Smooth muscle cell (in vitro differentiated cells): ENCODE data around the gene MR1. TPM values are rescaled to one million over a fixed set of nuclear protein-coding genes. Genes with fewer than 3 reads are reported as not detected.

Experiments used
- DNase-seq: peaks from one replicate; lab custom pipeline; 2025; ENCODE audit not compliant: unreplicated experiment; lab: John Stamatoyannopoulos, UW
- H2AFZ ChIP-seq: fragments of 200-600 bp; sonication (generic); 2 replicates; pipeline ENCODE4 v1.6.0; 2016; ENCODE audit warnings: antibody characterized with exemption, low read depth, mild to moderate bottlenecking
- H3F3A ChIP-seq: fragments of 200-600 bp; sonication (generic); 2 replicates; pipeline ENCODE4 v1.6.0; 2017; ENCODE audit warnings: antibody characterized with exemption, low read depth
- H3K27ac ChIP-seq: fragments of 200-600 bp; sonication (generic); 2 replicates; pipeline ENCODE4 v1.5.1; 2016; ENCODE audit warnings: low read depth, mild to moderate bottlenecking
- H3K27me3 ChIP-seq: fragments of 200-600 bp; sonication (generic); 2 replicates; pipeline ENCODE4 v1.6.1; 2016; ENCODE audit warnings: low read depth, mild to moderate bottlenecking
- H3K36me3 ChIP-seq: fragments of 200-600 bp; sonication (generic); 2 replicates; pipeline ENCODE4 v1.5.1; 2016; ENCODE audit warnings: low read depth
- H3K4me1 ChIP-seq: fragments of 200-600 bp; sonication (generic); 2 replicates; pipeline ENCODE4 v1.5.1; 2016; ENCODE audit warnings: low read depth
- H3K4me2 ChIP-seq: fragments of 200-600 bp; sonication (generic); 2 replicates; pipeline ENCODE4 v1.6.0; 2016; ENCODE audit warnings: mild to moderate bottlenecking
- H3K4me3 ChIP-seq: fragments of 200-600 bp; sonication (generic); 2 replicates; pipeline ENCODE4 v1.5.1; 2016; ENCODE audit warnings: mild to moderate bottlenecking
- H3K79me2 ChIP-seq: fragments of 200-600 bp; sonication (generic); 2 replicates; pipeline ENCODE4 v1.6.0; 2016; ENCODE audit warnings: low read depth, mild to moderate bottlenecking
- H3K9ac ChIP-seq: fragments of 200-600 bp; sonication (generic); 2 replicates; pipeline ENCODE4 v1.6.0; 2016; ENCODE audit warnings: low read depth
- H3K9me3 ChIP-seq: fragments of 200-600 bp; sonication (generic); replicated peaks from 2 replicates; pipeline ENCODE4 v1.5.1; 2016; ENCODE audit warnings: low read depth
- H4K20me1 ChIP-seq: fragments of 200-600 bp; sonication (generic); 2 replicates; pipeline ENCODE4 v1.6.0; 2016; ENCODE audit warnings: low read depth
- WGBS: methylation state at CpG from one replicate; pipeline ENCODE4 v1.1.7; 2016; ENCODE audit warnings: low lambda C conversion rate; 5-methylcytosine and 5-hydroxymethylcytosine counted together
- polyA plus RNA-seq: library from polyadenylated mRNA; unstranded; fragments of >200 nt; fragmentation: Nextera tagmentation; extraction: Ambion mirVana; gene quantifications from 2 replicates; pipeline ENCODE4 v1.2.1, GENCODE V29; 2016
- total RNA-seq: library from RNA; depleted of rRNA; stranded (reverse); fragments of >200 nt; gene quantifications from 2 replicates; pipeline ENCODE4 v1.2.3, GENCODE V29; 2014
- TF ChIP-seq, protein P1 (sequence below): fragments of 200-600 bp; sonication (generic); IDR thresholded peaks from 2 replicates; pipeline ENCODE4 v1.5.1; 2017; ENCODE audit warnings: borderline replicate concordance, mild to moderate bottlenecking, antibody characterized with exemption; ENCODE audit not compliant: insufficient read depth, poor library complexity, severe bottlenecking

MR1 gene
- total and polyA plus RNA-seq, 2 experiments from 2014 or later: 0.26 to 2.1 TPM

DNA sequence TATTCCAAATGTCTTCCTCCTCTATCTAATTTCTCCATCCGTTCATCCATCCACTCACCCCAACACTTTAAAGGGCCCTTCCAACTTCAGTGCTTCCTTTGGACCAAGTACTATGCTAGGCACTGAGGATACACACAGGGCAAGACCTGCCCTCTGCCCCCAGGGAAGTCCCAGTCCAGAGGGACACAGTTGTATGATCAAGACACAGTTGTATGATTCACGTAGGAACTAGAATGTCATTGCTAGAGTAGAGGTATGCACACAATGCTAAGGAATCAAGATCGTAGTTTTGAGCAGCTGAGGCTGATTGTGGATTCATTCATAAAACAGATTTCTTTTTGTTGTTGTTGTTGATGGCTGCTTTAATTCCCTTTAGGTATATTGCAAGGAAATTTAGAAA lies 43.1 kb downstream of the MR1 start:
- Histone ChIP-seq H3K4me2 (no peak overlapping the region), H2AFZ (no peak overlapping the region), H3K27ac (no peak overlapping the region), H3K9me3 (no peaks in the 10 kb centered on the region), H3K36me3 (no peaks in the 10 kb centered on the region), H3F3A (peaks cover 4% of the 10 kb centered on the region), H3K4me3 (no peak overlapping the region), H3K79me2 (no peaks in the 10 kb centered on the region), H3K27me3 (no peaks in the 10 kb centered on the region), H3K4me1 (peaks cover 11% of the 10 kb centered on the region), H4K20me1 (no peaks in the 10 kb centered on the region), H3K9ac (no peak overlapping the region)
- WGBS: 88% methylated on average over 3 of the region's 3 CpGs
- TF ChIP-seq, protein P1, sequence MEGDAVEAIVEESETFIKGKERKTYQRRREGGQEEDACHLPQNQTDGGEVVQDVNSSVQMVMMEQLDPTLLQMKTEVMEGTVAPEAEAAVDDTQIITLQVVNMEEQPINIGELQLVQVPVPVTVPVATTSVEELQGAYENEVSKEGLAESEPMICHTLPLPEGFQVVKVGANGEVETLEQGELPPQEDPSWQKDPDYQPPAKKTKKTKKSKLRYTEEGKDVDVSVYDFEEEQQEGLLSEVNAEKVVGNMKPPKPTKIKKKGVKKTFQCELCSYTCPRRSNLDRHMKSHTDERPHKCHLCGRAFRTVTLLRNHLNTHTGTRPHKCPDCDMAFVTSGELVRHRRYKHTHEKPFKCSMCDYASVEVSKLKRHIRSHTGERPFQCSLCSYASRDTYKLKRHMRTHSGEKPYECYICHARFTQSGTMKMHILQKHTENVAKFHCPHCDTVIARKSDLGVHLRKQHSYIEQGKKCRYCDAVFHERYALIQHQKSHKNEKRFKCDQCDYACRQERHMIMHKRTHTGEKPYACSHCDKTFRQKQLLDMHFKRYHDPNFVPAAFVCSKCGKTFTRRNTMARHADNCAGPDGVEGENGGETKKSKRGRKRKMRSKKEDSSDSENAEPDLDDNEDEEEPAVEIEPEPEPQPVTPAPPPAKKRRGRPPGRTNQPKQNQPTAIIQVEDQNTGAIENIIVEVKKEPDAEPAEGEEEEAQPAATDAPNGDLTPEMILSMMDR: no peak
- no peak for DNase-seq

DNA sequence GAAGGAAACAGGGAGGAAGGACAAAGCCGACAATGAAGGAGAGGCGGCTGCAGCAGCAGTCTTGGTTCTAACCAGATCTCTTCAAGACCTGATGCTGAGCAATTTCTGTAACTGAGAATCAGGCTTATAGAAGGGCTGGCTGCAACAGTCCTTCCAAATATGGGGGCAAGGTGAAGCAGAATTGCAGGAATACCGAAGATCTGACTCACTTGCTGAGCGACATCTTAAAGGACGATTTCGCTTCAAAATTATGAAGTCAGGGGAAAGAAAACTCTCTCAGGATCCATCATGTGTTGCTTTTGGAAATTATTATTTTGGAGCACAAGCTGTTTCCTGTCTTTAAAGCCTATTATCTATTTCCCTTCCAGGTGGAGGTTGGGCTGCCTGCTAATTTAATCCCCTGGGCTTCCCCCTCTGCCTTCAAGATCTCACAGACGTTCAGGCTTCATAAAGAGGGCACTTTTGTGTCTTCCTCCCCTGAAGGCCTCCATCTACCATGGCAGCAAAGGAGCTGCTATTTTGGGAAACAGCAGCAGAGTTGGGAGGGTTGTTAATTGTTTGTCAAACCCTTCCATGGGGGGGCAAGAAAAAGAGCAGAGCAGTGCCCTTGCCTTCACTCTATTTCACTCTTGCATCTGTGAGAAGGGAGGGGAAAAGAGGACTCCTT lies 43.9 kb downstream of the MR1 start:
- Histone ChIP-seq H3K9ac (peak overlapping the region; percentile 62), H3K4me2 (peak overlapping the region; percentile 55), H2AFZ (peak overlapping the region; percentile 9), H3K36me3 (no peaks in the 10 kb centered on the region), H3K27ac (peak overlapping the region; percentile 94), H3K27me3 (no peaks in the 10 kb centered on the region), H4K20me1 (no peaks in the 10 kb centered on the region), H3F3A (peaks cover 4% of the 10 kb centered on the region), H3K79me2 (no peaks in the 10 kb centered on the region), H3K4me1 (peaks cover 11% of the 10 kb centered on the region), H3K4me3 (no peak overlapping the region), H3K9me3 (no peaks in the 10 kb centered on the region)
- TF ChIP-seq, protein P1: no peak
- no peak for DNase-seq
- WGBS: 53% methylated on average over 7 of the region's 7 CpGs

- DNase-seq: no peak
- H3K79me2 ChIP-seq: no peaks in the 10 kb centered on the region
- peaks cover 11% of the 10 kb centered on the region for H3K4me1 ChIP-seq
- no peak overlapping the region for H3K4me3 ChIP-seq
- H3F3A ChIP-seq: peaks cover 4% of the 10 kb centered on the region
- no peaks in the 10 kb centered on the region for H3K27me3 ChIP-seq
- no peaks in the 10 kb centered on the region for H4K20me1 ChIP-seq
- H3K27ac ChIP-seq: peak overlapping the region; percentile 94
- H3K4me2 ChIP-seq: no peak overlapping the region
- TF ChIP-seq, protein P1: no peak
- H3K36me3 ChIP-seq: no peaks in the 10 kb centered on the region
- no peak overlapping the region for H2AFZ ChIP-seq
- WGBS: 60% methylated on average over 2 of the region's 2 CpGs
- H3K9ac ChIP-seq: no peak overlapping the region
- H3K9me3 ChIP-seq: no peaks in the 10 kb centered on the region
Measured at GRCh38 chr1:181079382-181079781, 45.6 kb downstream of the MR1 start.

DNA sequence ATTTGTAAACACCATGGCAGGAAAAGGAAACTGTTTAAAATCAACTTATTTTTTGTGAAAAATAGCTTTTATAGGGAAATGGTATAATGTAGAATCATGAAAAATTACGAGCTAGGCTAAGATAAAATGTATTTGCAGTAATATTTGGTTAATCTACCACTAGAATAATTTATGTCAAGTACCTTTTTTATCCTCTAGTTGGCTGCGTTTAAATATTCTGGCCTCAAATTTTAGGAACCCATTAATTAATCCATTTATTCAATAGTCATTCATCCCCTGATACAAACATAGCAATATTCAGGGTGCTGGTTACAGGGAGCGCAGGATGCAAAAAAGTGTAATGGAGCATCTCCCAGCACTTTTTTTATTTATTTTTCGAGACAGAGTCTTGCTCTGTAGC lies 46.1 kb downstream of the MR1 start:
- no peak for DNase-seq
- no peak overlapping the region for H3K27ac ChIP-seq
- H3K36me3 ChIP-seq: no peaks in the 10 kb centered on the region
- peaks cover 11% of the 10 kb centered on the region for H3K4me1 ChIP-seq
- peaks cover 4% of the 10 kb centered on the region for H3F3A ChIP-seq
- H3K9me3 ChIP-seq: no peaks in the 10 kb centered on the region
- H3K4me2 ChIP-seq: no peak overlapping the region
- no peak overlapping the region for H3K9ac ChIP-seq
- H3K4me3 ChIP-seq: no peak overlapping the region
- no peaks in the 10 kb centered on the region for H4K20me1 ChIP-seq
- no peak overlapping the region for H2AFZ ChIP-seq
- no peaks in the 10 kb centered on the region for H3K27me3 ChIP-seq
- WGBS: 83% methylated on average over 4 of the region's 4 CpGs
- H3K79me2 ChIP-seq: no peaks in the 10 kb centered on the region
- TF ChIP-seq, protein P1: no peak
